GM12878 (cell line): ENCODE results near the gene AGER. TPM values are rescaled to one million over a fixed set of nuclear protein-coding genes. Genes with fewer than 3 reads are reported as not detected.
A peak's percentile ranks its signal among the peaks of the same experiment; 100 is the strongest.

Source experiments
- CBX5 ChIP-seq: sonication (generic); IDR thresholded peaks from 2 replicates; pipeline ENCODE4 v1.6.1; 2016; ENCODE audit warnings: low read depth, moderate library complexity, mild to moderate bottlenecking, inconsistent platforms
- ESRRA ChIP-seq: IDR thresholded peaks from 2 replicates; pipeline ENCODE4 v1.6.1; 2012; ENCODE audit warnings: mild to moderate bottlenecking, low read length, improper control_type of control experiment
- IKZF1 ChIP-seq: fragments of 450-650 bp; conservative IDR thresholded peaks from 2 replicates; pipeline ENCODE4 v1.6.1; 2017; ENCODE audit warnings: antibody characterized with exemption, mild to moderate bottlenecking
- MEF2A ChIP-seq: IDR thresholded peaks from 2 replicates; pipeline ENCODE4 v1.6.1; 2011; ENCODE audit warnings: low read depth, mild to moderate bottlenecking, low read length, moderate library complexity; ENCODE audit not compliant: insufficient read depth
- MXI1 ChIP-seq: fragments of 150-350 bp; IDR thresholded peaks from 2 replicates; pipeline ENCODE4 v1.6.1; 2011; ENCODE audit warnings: low read depth, mild to moderate bottlenecking, inconsistent platforms, low read length, improper control_type of control experiment
- NRF1 ChIP-seq: conservative IDR thresholded peaks from 2 replicates; pipeline ENCODE4 v1.6.1; 2011; ENCODE audit warnings: mild to moderate bottlenecking, low read depth, low read length, improper control_type of control experiment
- SMAD5 ChIP-seq: IDR thresholded peaks from 2 replicates; pipeline ENCODE4 v1.6.1; 2016; ENCODE audit warnings: antibody characterized with exemption, low read depth
- polyA plus RNA-seq, 11 experiments: library from polyadenylated mRNA; depleted of rRNA in 4 of 11; unstranded in 6 of 11; stranded (reverse) in 5 of 11; fragments of >200 nt; fragmentation: Nextera tagmentation in 4 of 11; fragmentation: Illumina TruSeq in 1 of 11; extraction: Ambion mirVana in 4 of 11; extraction: Trizol in 1 of 11; gene quantifications; 1 replicate in 1 of 11; 2 replicates in 10 of 11; pipeline versions ENCODE4 v1.2.1 to v1.2.3, GENCODE V29; 2011 to 2016; ENCODE audit warnings: inconsistent platforms in 2 of 11, missing spikeins in 2 of 11, low read depth in 1 of 11
- total RNA-seq, 4 experiments: library from RNA; depleted of rRNA in 3 of 4; stranded (reverse); fragments of >200 nt in 3 of 4; fragmentation: Illumina TruSeq in 1 of 4; extraction: Trizol in 1 of 4; gene quantifications; 2 replicates each; pipeline versions ENCODE4 v1.2.1 to v1.2.3, GENCODE V29; 2013 to 2021
- TF ChIP-seq, protein P1 (sequence below): fragments of 450-650 bp; formaldehyde crosslinking; IDR thresholded peaks from 2 replicates; pipeline ENCODE4 v1.4.0; 2020; ENCODE audit warnings: mild to moderate bottlenecking, moderate library complexity
- TF ChIP-seq, protein P2 (sequence below): fragments of 450-650 bp; IDR thresholded peaks from 2 replicates; pipeline ENCODE4 v1.6.1; 2017; ENCODE audit warnings: mild to moderate bottlenecking
- TF ChIP-seq, protein P3 (sequence below): IDR thresholded peaks from 2 replicates; pipeline ENCODE4 v1.6.1; 2011; ENCODE audit warnings: low read depth, low read length, improper control_type of control experiment, borderline replicate concordance
- TF ChIP-seq, protein P4 (sequence below): IDR thresholded peaks from 2 replicates; pipeline ENCODE4 v1.6.1; 2012; ENCODE audit warnings: low read depth, low read length, improper control_type of control experiment
- TF ChIP-seq, protein P5 (sequence below): fragments of 450-650 bp; IDR thresholded peaks from 2 replicates; pipeline ENCODE4 v1.6.1; 2017; ENCODE audit warnings: mild to moderate bottlenecking, moderate library complexity
- TF ChIP-seq, protein P6 (sequence below): IDR thresholded peaks from 2 replicates; pipeline ENCODE4 v1.6.1; 2011; ENCODE audit warnings: borderline replicate concordance, low read depth, mild to moderate bottlenecking, moderate library complexity, mixed read lengths, low read length; ENCODE audit not compliant: insufficient read depth; ENCODE audit errors: extremely low read length
- TF ChIP-seq, protein P7 (sequence below): fragments of 450-650 bp; conservative IDR thresholded peaks from 2 replicates; pipeline ENCODE4 v1.6.1; 2017; ENCODE audit warnings: mild to moderate bottlenecking, moderate library complexity

AGER gene
- total and polyA plus RNA-seq, 10 of the 15 experiments (the other 5 are each of a cell fraction or from before 2014, with no cell fraction given), result 1.1 to 18.2 (median 3.9) TPM

DNA sequence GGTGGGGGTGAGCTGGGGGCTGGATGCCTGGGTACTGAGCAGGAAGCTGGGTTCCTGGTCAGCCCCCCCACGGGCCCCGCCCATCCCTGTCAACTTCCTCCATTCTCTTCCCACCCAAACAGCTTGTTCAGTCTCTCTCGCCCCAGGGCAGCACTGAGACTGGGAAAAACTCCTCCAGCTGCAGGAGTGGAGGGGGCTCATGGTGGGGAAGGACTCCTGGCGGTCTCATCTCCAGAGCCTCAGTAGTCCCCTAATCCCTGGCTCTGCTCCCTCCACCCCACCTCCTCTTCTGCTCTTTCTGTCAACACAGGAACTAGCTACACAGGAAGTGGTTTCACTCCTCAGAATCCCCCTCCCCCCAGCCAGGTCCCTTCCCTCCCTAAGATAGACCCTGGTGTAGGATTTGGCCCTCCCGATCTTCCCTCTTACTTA is 8.6 kb upstream of the AGER start, which contains the start of gene GPSM3 (continued):
- TF ChIP-seq, protein P1, sequence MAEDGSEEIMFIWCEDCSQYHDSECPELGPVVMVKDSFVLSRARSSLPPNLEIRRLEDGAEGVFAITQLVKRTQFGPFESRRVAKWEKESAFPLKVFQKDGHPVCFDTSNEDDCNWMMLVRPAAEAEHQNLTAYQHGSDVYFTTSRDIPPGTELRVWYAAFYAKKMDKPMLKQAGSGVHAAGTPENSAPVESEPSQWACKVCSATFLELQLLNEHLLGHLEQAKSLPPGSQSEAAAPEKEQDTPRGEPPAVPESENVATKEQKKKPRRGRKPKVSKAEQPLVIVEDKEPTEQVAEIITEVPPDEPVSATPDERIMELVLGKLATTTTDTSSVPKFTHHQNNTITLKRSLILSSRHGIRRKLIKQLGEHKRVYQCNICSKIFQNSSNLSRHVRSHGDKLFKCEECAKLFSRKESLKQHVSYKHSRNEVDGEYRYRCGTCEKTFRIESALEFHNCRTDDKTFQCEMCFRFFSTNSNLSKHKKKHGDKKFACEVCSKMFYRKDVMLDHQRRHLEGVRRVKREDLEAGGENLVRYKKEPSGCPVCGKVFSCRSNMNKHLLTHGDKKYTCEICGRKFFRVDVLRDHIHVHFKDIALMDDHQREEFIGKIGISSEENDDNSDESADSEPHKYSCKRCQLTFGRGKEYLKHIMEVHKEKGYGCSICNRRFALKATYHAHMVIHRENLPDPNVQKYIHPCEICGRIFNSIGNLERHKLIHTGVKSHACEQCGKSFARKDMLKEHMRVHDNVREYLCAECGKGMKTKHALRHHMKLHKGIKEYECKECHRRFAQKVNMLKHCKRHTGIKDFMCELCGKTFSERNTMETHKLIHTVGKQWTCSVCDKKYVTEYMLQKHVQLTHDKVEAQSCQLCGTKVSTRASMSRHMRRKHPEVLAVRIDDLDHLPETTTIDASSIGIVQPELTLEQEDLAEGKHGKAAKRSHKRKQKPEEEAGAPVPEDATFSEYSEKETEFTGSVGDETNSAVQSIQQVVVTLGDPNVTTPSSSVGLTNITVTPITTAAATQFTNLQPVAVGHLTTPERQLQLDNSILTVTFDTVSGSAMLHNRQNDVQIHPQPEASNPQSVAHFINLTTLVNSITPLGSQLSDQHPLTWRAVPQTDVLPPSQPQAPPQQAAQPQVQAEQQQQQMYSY, result no peak
- TF ChIP-seq IKZF1, result peak; percentile 88
- peak; percentile 59; the same call in 1 of the 2 replicates for TF ChIP-seq SMAD5
- TF ChIP-seq CBX5, result no peak
- TF ChIP-seq, protein P2, sequence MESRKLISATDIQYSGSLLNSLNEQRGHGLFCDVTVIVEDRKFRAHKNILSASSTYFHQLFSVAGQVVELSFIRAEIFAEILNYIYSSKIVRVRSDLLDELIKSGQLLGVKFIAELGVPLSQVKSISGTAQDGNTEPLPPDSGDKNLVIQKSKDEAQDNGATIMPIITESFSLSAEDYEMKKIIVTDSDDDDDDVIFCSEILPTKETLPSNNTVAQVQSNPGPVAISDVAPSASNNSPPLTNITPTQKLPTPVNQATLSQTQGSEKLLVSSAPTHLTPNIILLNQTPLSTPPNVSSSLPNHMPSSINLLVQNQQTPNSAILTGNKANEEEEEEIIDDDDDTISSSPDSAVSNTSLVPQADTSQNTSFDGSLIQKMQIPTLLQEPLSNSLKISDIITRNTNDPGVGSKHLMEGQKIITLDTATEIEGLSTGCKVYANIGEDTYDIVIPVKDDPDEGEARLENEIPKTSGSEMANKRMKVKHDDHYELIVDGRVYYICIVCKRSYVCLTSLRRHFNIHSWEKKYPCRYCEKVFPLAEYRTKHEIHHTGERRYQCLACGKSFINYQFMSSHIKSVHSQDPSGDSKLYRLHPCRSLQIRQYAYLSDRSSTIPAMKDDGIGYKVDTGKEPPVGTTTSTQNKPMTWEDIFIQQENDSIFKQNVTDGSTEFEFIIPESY, result no peak
- TF ChIP-seq, protein P3, sequence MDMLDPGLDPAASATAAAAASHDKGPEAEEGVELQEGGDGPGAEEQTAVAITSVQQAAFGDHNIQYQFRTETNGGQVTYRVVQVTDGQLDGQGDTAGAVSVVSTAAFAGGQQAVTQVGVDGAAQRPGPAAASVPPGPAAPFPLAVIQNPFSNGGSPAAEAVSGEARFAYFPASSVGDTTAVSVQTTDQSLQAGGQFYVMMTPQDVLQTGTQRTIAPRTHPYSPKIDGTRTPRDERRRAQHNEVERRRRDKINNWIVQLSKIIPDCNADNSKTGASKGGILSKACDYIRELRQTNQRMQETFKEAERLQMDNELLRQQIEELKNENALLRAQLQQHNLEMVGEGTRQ, result no peak
- no peak; the same call in 1 of the 2 replicates for TF ChIP-seq MXI1
- TF ChIP-seq, protein P4, sequence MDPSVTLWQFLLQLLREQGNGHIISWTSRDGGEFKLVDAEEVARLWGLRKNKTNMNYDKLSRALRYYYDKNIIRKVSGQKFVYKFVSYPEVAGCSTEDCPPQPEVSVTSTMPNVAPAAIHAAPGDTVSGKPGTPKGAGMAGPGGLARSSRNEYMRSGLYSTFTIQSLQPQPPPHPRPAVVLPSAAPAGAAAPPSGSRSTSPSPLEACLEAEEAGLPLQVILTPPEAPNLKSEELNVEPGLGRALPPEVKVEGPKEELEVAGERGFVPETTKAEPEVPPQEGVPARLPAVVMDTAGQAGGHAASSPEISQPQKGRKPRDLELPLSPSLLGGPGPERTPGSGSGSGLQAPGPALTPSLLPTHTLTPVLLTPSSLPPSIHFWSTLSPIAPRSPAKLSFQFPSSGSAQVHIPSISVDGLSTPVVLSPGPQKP, result no peak
- TF ChIP-seq, protein P5, sequence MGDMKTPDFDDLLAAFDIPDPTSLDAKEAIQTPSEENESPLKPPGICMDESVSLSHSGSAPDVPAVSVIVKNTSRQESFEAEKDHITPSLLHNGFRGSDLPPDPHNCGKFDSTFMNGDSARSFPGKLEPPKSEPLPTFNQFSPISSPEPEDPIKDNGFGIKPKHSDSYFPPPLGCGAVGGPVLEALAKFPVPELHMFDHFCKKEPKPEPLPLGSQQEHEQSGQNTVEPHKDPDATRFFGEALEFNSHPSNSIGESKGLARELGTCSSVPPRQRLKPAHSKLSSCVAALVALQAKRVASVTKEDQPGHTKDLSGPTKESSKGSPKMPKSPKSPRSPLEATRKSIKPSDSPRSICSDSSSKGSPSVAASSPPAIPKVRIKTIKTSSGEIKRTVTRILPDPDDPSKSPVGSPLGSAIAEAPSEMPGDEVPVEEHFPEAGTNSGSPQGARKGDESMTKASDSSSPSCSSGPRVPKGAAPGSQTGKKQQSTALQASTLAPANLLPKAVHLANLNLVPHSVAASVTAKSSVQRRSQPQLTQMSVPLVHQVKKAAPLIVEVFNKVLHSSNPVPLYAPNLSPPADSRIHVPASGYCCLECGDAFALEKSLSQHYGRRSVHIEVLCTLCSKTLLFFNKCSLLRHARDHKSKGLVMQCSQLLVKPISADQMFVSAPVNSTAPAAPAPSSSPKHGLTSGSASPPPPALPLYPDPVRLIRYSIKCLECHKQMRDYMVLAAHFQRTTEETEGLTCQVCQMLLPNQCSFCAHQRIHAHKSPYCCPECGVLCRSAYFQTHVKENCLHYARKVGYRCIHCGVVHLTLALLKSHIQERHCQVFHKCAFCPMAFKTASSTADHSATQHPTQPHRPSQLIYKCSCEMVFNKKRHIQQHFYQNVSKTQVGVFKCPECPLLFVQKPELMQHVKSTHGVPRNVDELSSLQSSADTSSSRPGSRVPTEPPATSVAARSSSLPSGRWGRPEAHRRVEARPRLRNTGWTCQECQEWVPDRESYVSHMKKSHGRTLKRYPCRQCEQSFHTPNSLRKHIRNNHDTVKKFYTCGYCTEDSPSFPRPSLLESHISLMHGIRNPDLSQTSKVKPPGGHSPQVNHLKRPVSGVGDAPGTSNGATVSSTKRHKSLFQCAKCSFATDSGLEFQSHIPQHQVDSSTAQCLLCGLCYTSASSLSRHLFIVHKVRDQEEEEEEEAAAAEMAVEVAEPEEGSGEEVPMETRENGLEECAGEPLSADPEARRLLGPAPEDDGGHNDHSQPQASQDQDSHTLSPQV, result no peak
- no peak for TF ChIP-seq NRF1
- no peak for TF ChIP-seq ESRRA
- TF ChIP-seq, protein P6, sequence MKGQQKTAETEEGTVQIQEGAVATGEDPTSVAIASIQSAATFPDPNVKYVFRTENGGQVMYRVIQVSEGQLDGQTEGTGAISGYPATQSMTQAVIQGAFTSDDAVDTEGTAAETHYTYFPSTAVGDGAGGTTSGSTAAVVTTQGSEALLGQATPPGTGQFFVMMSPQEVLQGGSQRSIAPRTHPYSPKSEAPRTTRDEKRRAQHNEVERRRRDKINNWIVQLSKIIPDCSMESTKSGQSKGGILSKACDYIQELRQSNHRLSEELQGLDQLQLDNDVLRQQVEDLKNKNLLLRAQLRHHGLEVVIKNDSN, result no peak
- TF ChIP-seq, protein P7, sequence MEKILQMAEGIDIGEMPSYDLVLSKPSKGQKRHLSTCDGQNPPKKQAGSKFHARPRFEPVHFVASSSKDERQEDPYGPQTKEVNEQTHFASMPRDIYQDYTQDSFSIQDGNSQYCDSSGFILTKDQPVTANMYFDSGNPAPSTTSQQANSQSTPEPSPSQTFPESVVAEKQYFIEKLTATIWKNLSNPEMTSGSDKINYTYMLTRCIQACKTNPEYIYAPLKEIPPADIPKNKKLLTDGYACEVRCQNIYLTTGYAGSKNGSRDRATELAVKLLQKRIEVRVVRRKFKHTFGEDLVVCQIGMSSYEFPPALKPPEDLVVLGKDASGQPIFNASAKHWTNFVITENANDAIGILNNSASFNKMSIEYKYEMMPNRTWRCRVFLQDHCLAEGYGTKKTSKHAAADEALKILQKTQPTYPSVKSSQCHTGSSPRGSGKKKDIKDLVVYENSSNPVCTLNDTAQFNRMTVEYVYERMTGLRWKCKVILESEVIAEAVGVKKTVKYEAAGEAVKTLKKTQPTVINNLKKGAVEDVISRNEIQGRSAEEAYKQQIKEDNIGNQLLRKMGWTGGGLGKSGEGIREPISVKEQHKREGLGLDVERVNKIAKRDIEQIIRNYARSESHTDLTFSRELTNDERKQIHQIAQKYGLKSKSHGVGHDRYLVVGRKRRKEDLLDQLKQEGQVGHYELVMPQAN, result 0 out of 2 replicates have a peak, but pooled peaks have one; percentile 63
- no peak for TF ChIP-seq MEF2A
